Adrenal gland (tissue), 12 donors: ENCODE measurements around the gene RPA4. TPM values are rescaled to one million over a fixed set of nuclear protein-coding genes. Genes with fewer than 3 reads are reported as not detected.

Experiments used
- DNase-seq, 7 donors: peaks; one replicate each; pipeline ENCODE4 v3.0.0-alpha.2; 2019 to 2020
- H3K27ac ChIP-seq, 5 donors: fragments of 200-600 bp; sonication (generic) in 4 of 5; 1 replicate in 3 of 5; 2 replicates in 2 of 5; pipeline versions ENCODE4 v1.5.1 to v1.8.0; 2016 to 2020; ENCODE audit warnings: mild to moderate bottlenecking in 1 of 5
- H3K27me3 ChIP-seq: fragments of 200-600 bp; 2 replicates; pipeline ENCODE4 v1.8.0; 2021
- H3K36me3 ChIP-seq, 2 donors: fragments of 200-600 bp; replicated peaks in 1 of 2; 1 replicate in 1 of 2; 2 replicates in 1 of 2; pipeline versions ENCODE4 v1.5.1 to v1.8.0; 2018 to 2022
- H3K4me1 ChIP-seq, 2 donors: fragments of 200-600 bp; replicated peaks in 1 of 2; 1 replicate in 1 of 2; 2 replicates in 1 of 2; pipeline versions ENCODE4 v1.5.1 to v1.8.0; 2018 to 2021
- H3K4me3 ChIP-seq, 4 donors: fragments of 200-600 bp; sonication (generic) in 3 of 4; one replicate each; pipeline ENCODE4 v1.5.1; 2016 to 2018
- H3K9me3 ChIP-seq, 3 donors: fragments of 200-600 bp; sonication (generic) in 1 of 3; replicated peaks in 1 of 3; 1 replicate in 2 of 3; 2 replicates in 1 of 3; pipeline versions ENCODE4 v1.5.1 to v1.8.0; 2016 to 2021
- CTCF ChIP-seq, 6 experiments: fragments of 450-650 bp in 4 of 6; fragments of 200-600 bp in 2 of 6; sonication (generic) in 1 of 6; IDR thresholded peaks; 1 replicate in 5 of 6; 2 replicates in 1 of 6; pipeline versions ENCODE4 v1.5.1 to v1.8.0; 2016 to 2021; ENCODE audit warnings: antibody characterized with exemption in 6 of 6, mild to moderate bottlenecking in 2 of 6, moderate library complexity in 1 of 6
- POLR2A ChIP-seq, 2 donors: fragments of 450-650 bp; IDR thresholded peaks; one replicate each; pipeline ENCODE4 v1.6.1; 2017; ENCODE audit warnings: antibody characterized with exemption in 2 of 2, mild to moderate bottlenecking in 2 of 2, moderate library complexity in 1 of 2
- WGBS, 4 donors: extraction: QIAGEN DNeasy Blood & Tissue Kit in 2 of 4; methylation state at CpG; one replicate each; pipeline versions ENCODE4 v1.1.5 to v1.1.7; 2013 to 2017; 5-methylcytosine and 5-hydroxymethylcytosine counted together
- intact Hi-C, 2 donors: fragments of 100-400 bp; cut with DNase I; formaldehyde crosslinking; loops; one replicate each; pipeline versions ENCODE4 v1.14.1 to v1.15.0; 2022 to 2023
- polyA plus RNA-seq, 3 donors: library from polyadenylated mRNA; stranded (reverse); fragments of 200-250 nt in 2 of 3; fragments of 350-450 nt in 1 of 3; fragmentation: Illumina TruSeq in 1 of 3; extraction: RNeasy Lipid Tissue Mini Kit (QIAGEN cat#74804) in 1 of 3; gene quantifications; one replicate each; pipeline ENCODE4 v1.2.3, GENCODE V29; 2013 to 2014
- total RNA-seq, 9 donors: library from RNA; depleted of rRNA in 4 of 9; stranded (reverse); fragments of >200 nt in 4 of 9; fragments of 120-200 nt in 1 of 9; fragmentation: NEBNext Ultra II Directional in 1 of 9; extraction: Animal tissue kit (Norgen Biotek cat#: 25700) in 1 of 9; gene quantifications; one replicate each; pipeline versions ENCODE4 v1.1.0 to v1.2.4, GENCODE V29; 2013 to 2023
- donor health status: healthy with polysubstance abuse.
- donor health status: Bipolar disorder and iron deficiency.
- donor health status: DM: yes; HTN: yes; CAD: no.
- donor health status: DM: no; HTN: no; CAD: no.
- donor health status: DM: no; HTN: no; CAD: no.
- donor health status: DM: yes; HTN: yes; CAD: no.

RPA4 gene
- total and polyA plus RNA-seq, 12 donors, result 0.07 to 2.0 (median 0.32) TPM; not detected in 3

- Histone ChIP-seq H3K27me3 (no peaks in the 10 kb centered on the region), H3K27ac (no peak overlapping the region), H3K4me3 (no peak overlapping the region), H3K9me3 (no peaks in the 10 kb centered on the region), H3K36me3 (no peaks in the 10 kb centered on the region), H3K4me1 (no peaks in the 10 kb centered on the region)
- WGBS, 4 donors, result 71 to 90% (median 76%) methylated on average over 3 of the region's 3 CpGs
- no peak for TF ChIP-seq CTCF (IDR thresholded peaks at IDR 0.05)
- intact Hi-C loops, result no loop called here
- DNase-seq, result no peak
Measured at GRCh38 chrX:96861218-96861617, 22.5 kb upstream of the RPA4 start.

GRCh38 chrX:96861661-96862060, 22.0 kb upstream of the RPA4 start:
- intact Hi-C loops, result no loop called here
- Histone ChIP-seq H3K27ac (no peak overlapping the region), H3K9me3 (no peaks in the 10 kb centered on the region), H3K27me3 (no peaks in the 10 kb centered on the region), H3K4me3 (no peak overlapping the region), H3K36me3 (no peaks in the 10 kb centered on the region), H3K4me1 (no peaks in the 10 kb centered on the region)
- no peak for DNase-seq
- TF ChIP-seq POLR2A (IDR thresholded peaks at IDR 0.05), result no peak
- TF ChIP-seq CTCF (IDR thresholded peaks at IDR 0.05), result no peak
- WGBS, 4 donors, result 84 to 99% (median 91%) methylated on average over 4 of the region's 4 CpGs

DNA sequence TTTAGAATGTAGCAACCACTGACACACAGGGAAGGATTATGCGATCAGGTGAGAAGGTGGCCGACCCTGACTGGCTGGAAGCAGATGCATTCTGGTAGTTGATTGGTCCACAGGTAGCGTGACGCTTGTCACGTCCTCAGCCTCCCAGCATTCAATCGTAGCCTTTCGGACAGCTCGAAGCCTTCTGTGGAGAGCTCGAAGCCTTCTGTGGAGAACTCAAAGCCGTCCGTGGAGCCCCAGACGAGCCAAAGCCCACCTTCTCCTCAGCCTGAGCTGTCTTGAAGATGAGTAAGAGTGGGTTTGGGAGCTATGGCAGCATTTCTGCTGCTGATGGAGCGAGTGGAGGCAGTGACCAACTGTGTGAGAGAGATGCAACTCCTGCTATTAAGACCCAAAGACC, 319 bp downstream of the RPA4 start:
- TF ChIP-seq POLR2A (IDR thresholded peaks at IDR 0.05) (no peak), CTCF (IDR thresholded peaks at IDR 0.05) (no peak)
- Histone ChIP-seq H3K27ac (no peak overlapping the region), H3K36me3 (no peaks in the 10 kb centered on the region), H3K27me3 (no peaks in the 10 kb centered on the region), H3K4me3 (no peak overlapping the region), H3K4me1 (no peaks in the 10 kb centered on the region), H3K9me3 (no peaks in the 10 kb centered on the region)
- 86 to 99% (median 94%) methylated on average over 2 to 13 of the region's 13 CpGs for WGBS, 4 donors
- no peak for DNase-seq
- intact Hi-C loops, result no loop called here

DNA sequence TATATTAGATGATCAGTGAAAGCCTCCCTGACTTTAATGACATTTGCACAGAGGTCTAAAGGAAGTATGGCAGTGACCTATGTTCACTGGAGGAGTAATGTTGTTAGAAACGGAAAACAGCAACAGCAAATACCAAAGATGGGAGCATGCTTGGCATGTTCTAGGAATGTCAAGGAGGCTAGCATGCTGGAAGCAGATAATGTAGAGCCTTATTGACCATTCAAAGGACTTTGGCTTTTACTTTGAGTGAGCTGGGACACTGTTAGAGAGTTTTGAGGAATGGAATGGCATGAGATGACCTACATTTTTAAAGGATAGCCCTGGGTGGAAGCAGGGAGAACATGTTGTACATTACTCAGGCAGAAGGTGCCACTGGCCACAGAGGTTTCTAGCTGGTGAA, 6.0 kb downstream of the RPA4 start:
- Histone ChIP-seq H3K27ac (no peak overlapping the region), H3K4me3 (no peak overlapping the region), H3K36me3 (no peaks in the 10 kb centered on the region), H3K27me3 (no peaks in the 10 kb centered on the region), H3K4me1 (no peaks in the 10 kb centered on the region), H3K9me3 (no peaks in the 10 kb centered on the region)
- DNase-seq, result no peak
- intact Hi-C loops, result no loop called here
- WGBS, 4 donors, result 76 to 94% (median 86%) methylated on average over 1 of the region's 1 CpG
- TF ChIP-seq CTCF (IDR thresholded peaks at IDR 0.05) (no peak), POLR2A (IDR thresholded peaks at IDR 0.05) (no peak)
